GM12864 (cell line): Measurements from ENCODE around the gene ZNF142.

ENCODE experiments used
- DNase-seq: peaks from one replicate; pipeline ENCODE4 v3.0.0-alpha.2; 2011; ENCODE audit warnings: low read depth
- H3K4me3 ChIP-seq: 2 replicates; pipeline ENCODE4 v1.5.1; 2011; ENCODE audit warnings: mild to moderate bottlenecking, low read depth, low read length, control low read depth
- CTCF ChIP-seq: IDR thresholded peaks from 2 replicates; pipeline ENCODE4 v1.5.1; 2011; ENCODE audit warnings: low read depth, mild to moderate bottlenecking, moderate library complexity, low read length, control low read depth, inconsistent platforms; ENCODE audit errors: missing control alignments

The ZNF142 gene

GRCh38 chr2:218664653-218665052 lies 5.2 kb upstream of the ZNF142 start:
- no peak for DNase-seq
- TF ChIP-seq CTCF: no peak
- H3K4me3 ChIP-seq: no peak overlapping the region

GRCh38 chr2:218663901-218664300 lies 4.5 kb upstream of the ZNF142 start:
- no peak for TF ChIP-seq CTCF
- DNase-seq: no peak
- H3K4me3 ChIP-seq: no peak overlapping the region

GRCh38 chr2:218662827-218663226 lies 3.4 kb upstream of the ZNF142 start:
- DNase-seq: no peak
- TF ChIP-seq CTCF: no peak

DNA sequence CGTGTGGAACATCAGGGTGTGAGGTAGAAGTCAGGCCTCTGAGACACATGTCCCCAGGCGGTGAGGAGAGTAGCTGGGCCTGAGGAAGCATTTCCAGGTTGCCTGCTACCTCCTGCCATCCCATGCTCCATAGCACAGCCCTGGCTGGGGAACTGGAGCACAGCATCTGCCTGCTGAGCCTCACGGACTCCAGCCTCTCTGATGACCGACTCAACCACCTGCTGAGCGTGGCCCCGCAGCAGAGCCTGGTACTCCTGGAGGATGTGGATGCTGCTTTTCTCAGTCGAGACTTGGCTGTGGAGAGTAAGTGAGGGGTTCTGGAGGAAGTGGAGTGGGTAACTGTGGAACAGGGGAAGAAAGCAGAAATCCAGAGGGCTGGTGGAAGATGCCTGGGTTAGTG lies 3.0 kb upstream of the ZNF142 start:
- no peak for TF ChIP-seq CTCF
- DNase-seq: no peak
- H3K4me3 ChIP-seq: no peak overlapping the region

More at GRCh38 chr2:218662827-218663226, 3.4 kb upstream of the ZNF142 start:
- H3K4me3 ChIP-seq: no peak overlapping the region

GRCh38 chr2:218659988-218660358 lies 550 bp upstream of the ZNF142 start:
- no peak for TF ChIP-seq CTCF
- DNase-seq: no peak
- peak overlapping the region; percentile 88 for H3K4me3 ChIP-seq

GRCh38 chr2:218658671-218659257 lies 659 bp downstream of the ZNF142 start:
- TF ChIP-seq CTCF: peak; percentile 68
- DNase-seq: peak; percentile 34
- peak overlapping the region; percentile 88 for H3K4me3 ChIP-seq

DNA sequence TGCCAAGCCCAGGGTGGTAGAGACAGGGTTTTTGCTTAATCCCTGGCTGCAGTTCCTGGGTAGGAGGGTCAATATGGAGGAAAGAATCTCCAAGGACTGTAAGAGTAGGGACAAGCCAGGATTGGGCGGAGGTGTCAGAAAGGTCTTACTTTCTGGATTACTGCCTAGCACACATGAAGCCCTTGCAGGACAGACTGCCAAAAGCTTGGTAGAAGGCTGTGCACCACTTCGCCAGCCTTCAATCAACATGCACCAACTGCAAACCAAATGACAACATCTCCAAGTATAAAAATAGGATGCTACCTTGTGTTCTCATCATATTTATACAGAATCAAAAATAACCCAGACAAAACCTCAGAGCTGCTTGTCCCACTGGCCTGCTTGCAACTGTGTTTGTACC lies 3.7 kb downstream of the ZNF142 start:
- TF ChIP-seq CTCF: no peak
- no peak for DNase-seq
- H3K4me3 ChIP-seq: no peak overlapping the region
